Effector memory CD4-positive, alpha-beta T cell (primary cell): ENCODE results near the gene TMCC1.

ENCODE experiments used
- DNase-seq, 3 donors: peaks; one replicate each; pipeline ENCODE4 v3.0.0-alpha.2; 2020
- H3K27ac ChIP-seq: 2 replicates; pipeline ENCODE4 v1.7.0; 2013; ENCODE audit warnings: mild to moderate bottlenecking, low read length, moderate library complexity; ENCODE audit not compliant: insufficient read depth, poor library complexity, severe bottlenecking
- H3K27me3 ChIP-seq: replicated peaks from 2 replicates; pipeline ENCODE4 v1.7.0; 2013; ENCODE audit warnings: mild to moderate bottlenecking, low read length; ENCODE audit not compliant: insufficient read depth, control insufficient read depth, poor library complexity, severe bottlenecking
- H3K36me3 ChIP-seq: 2 replicates; pipeline ENCODE4 v1.7.0; 2013; ENCODE audit warnings: mild to moderate bottlenecking, low read length, moderate library complexity; ENCODE audit not compliant: control insufficient read depth, insufficient read depth
- H3K4me1 ChIP-seq: 2 replicates; pipeline ENCODE4 v1.7.0; 2013; ENCODE audit warnings: low read length, mild to moderate bottlenecking; ENCODE audit not compliant: control insufficient read depth, insufficient read depth, poor library complexity, severe bottlenecking
- H3K4me3 ChIP-seq: 2 replicates; pipeline ENCODE4 v1.7.0; 2013; ENCODE audit warnings: low read length, low read depth, mild to moderate bottlenecking; ENCODE audit not compliant: insufficient read depth, poor library complexity, severe bottlenecking
- H3K9me3 ChIP-seq: 2 replicates; pipeline ENCODE4 v1.7.0; 2013; ENCODE audit warnings: mild to moderate bottlenecking, low read length, moderate library complexity; ENCODE audit not compliant: control insufficient read depth

The TMCC1 gene

GRCh38 chr3:129793319-129793718 lies 100.2 kb downstream of the TMCC1 start:
- H3K4me1 ChIP-seq = no peaks in the 10 kb centered on the region
- no peak overlapping the region for H3K4me3 ChIP-seq
- H3K9me3 ChIP-seq = no peaks in the 10 kb centered on the region
- no peak for DNase-seq
- no peak overlapping the region for H3K27ac ChIP-seq
- no peaks in the 10 kb centered on the region for H3K27me3 ChIP-seq
- no peaks in the 10 kb centered on the region for H3K36me3 ChIP-seq

GRCh38 chr3:129783470-129783869 lies 110.0 kb downstream of the TMCC1 start:
- DNase-seq = no peak
- Histone ChIP-seq H3K36me3 (no peaks in the 10 kb centered on the region), H3K27ac (no peak overlapping the region), H3K4me3 (no peak overlapping the region), H3K27me3 (no peaks in the 10 kb centered on the region), H3K9me3 (no peaks in the 10 kb centered on the region), H3K4me1 (no peaks in the 10 kb centered on the region)

- H3K36me3 ChIP-seq = no peaks in the 10 kb centered on the region
- no peak overlapping the region for H3K27ac ChIP-seq
- H3K9me3 ChIP-seq = no peaks in the 10 kb centered on the region
- no peaks in the 10 kb centered on the region for H3K4me1 ChIP-seq
- no peak overlapping the region for H3K4me3 ChIP-seq
- no peak for DNase-seq
- H3K27me3 ChIP-seq = no peaks in the 10 kb centered on the region
These were observed 114.6 kb downstream of the TMCC1 start for GRCh38 chr3:129778871-129779270.

- no peaks in the 10 kb centered on the region for H3K4me1 ChIP-seq
- no peak overlapping the region for H3K4me3 ChIP-seq
- DNase-seq = no peak
- no peaks in the 10 kb centered on the region for H3K27me3 ChIP-seq
- H3K27ac ChIP-seq = no peak overlapping the region
- no peaks in the 10 kb centered on the region for H3K36me3 ChIP-seq
- H3K9me3 ChIP-seq = no peaks in the 10 kb centered on the region
These were observed 115.7 kb downstream of the TMCC1 start for GRCh38 chr3:129777806-129778205.

DNA sequence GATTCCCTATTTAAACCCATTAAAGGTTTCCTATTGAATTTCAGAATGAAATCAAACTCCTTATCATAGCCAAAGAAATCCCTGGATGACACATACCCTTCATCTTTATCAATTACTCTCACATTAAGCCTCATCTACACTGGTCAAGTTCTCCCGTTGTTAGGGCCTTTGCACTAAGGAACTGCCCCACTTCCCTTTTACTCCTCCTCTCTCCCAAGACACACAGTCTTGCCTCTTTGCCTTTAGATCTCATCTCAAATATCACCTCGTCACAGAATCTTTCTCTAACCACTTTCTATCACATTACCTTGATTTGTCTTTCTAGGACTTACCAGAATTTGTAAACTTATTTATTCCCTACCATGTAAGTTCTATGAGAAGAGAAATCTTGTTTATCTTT lies 117.6 kb downstream of the TMCC1 start:
- H3K4me1 ChIP-seq = no peaks in the 10 kb centered on the region
- H3K27me3 ChIP-seq = no peaks in the 10 kb centered on the region
- no peaks in the 10 kb centered on the region for H3K9me3 ChIP-seq
- no peak overlapping the region for H3K4me3 ChIP-seq
- DNase-seq = no peak
- no peaks in the 10 kb centered on the region for H3K36me3 ChIP-seq
- no peak overlapping the region for H3K27ac ChIP-seq

GRCh38 chr3:129773691-129774663 lies 119.5 kb downstream of the TMCC1 start:
- Histone ChIP-seq H3K4me3 (no peak overlapping the region), H3K27me3 (no peaks in the 10 kb centered on the region), H3K4me1 (no peaks in the 10 kb centered on the region), H3K27ac (no peak overlapping the region), H3K9me3 (no peaks in the 10 kb centered on the region), H3K36me3 (no peaks in the 10 kb centered on the region)
- no peak for DNase-seq

- DNase-seq = no peak
- H3K27ac ChIP-seq = no peak overlapping the region
- no peaks in the 10 kb centered on the region for H3K9me3 ChIP-seq
- H3K4me3 ChIP-seq = no peak overlapping the region
- no peaks in the 10 kb centered on the region for H3K36me3 ChIP-seq
- no peaks in the 10 kb centered on the region for H3K4me1 ChIP-seq
- H3K27me3 ChIP-seq = no peaks in the 10 kb centered on the region
These were observed 122.9 kb downstream of the TMCC1 start for GRCh38 chr3:129770604-129771003.

DNA sequence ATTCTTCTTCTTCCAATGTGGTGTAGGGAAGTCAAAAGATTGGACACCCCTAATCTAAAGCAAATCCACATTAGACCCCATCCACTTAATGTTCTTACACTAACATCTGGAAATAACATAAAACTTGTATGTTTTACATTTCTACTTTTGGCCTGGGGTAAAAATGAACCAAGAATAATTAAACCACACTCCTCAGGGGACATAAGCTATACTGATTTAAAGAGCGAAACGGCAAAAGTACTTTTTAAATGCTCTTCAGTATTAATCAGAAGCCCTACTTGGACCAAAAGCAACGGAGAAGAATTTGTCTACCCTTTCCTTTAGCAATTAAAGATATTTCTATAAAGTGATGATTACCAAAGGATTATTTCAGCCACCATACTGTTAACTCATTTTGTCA lies 123.9 kb downstream of the TMCC1 start:
- Histone ChIP-seq H3K4me1 (no peaks in the 10 kb centered on the region), H3K9me3 (no peaks in the 10 kb centered on the region)

GRCh38 chr3:129768728-129769127 lies 124.8 kb downstream of the TMCC1 start:
- no peak for DNase-seq
- no peaks in the 10 kb centered on the region for H3K4me1 ChIP-seq

More for the DNA sequence above, 123.9 kb downstream of the TMCC1 start:
- Histone ChIP-seq H3K27ac (no peak overlapping the region), H3K27me3 (no peaks in the 10 kb centered on the region), H3K36me3 (no peaks in the 10 kb centered on the region), H3K4me3 (no peak overlapping the region)
- DNase-seq = no peak

DNA sequence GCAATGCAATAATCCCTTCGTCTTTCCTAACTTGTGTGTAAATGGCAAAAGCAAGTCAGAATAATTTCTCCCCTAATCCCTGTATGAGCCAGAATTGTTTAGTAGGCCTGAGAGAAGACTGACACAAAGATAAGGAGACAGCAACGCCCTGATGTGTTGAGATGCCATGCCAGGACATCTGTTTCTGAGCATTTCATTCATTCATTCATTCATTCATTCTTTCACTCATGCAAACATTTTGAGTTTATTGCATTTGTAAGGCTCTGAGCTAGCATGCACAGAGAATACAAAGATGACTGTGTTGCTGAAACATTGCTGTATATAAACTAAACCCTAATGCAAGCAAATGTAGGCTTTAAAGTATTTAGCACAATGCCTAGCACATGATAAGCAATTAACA lies 127.4 kb downstream of the TMCC1 start:
- no peaks in the 10 kb centered on the region for H3K36me3 ChIP-seq
- no peaks in the 10 kb centered on the region for H3K9me3 ChIP-seq
- no peaks in the 10 kb centered on the region for H3K4me1 ChIP-seq
- no peak overlapping the region for H3K4me3 ChIP-seq
- H3K27me3 ChIP-seq = no peaks in the 10 kb centered on the region
- DNase-seq = no peak
- no peak overlapping the region for H3K27ac ChIP-seq

More at GRCh38 chr3:129768728-129769127, 124.8 kb downstream of the TMCC1 start:
- Histone ChIP-seq H3K27ac (no peak overlapping the region), H3K9me3 (no peaks in the 10 kb centered on the region), H3K27me3 (no peaks in the 10 kb centered on the region), H3K4me3 (no peak overlapping the region), H3K36me3 (no peaks in the 10 kb centered on the region)
